A673 (cell line): Measurements from ENCODE around the gene MCM5. TPM values are rescaled to one million over a fixed set of nuclear protein-coding genes. Genes with fewer than 3 reads are reported as not detected.
A peak's percentile ranks its signal among the peaks of the same experiment; 100 is the strongest.

Experiments
- BruUV-seq: library from RNA; stranded (reverse); fragments of 400-500 nt; replicated peaks from 2 replicates; lab custom pipeline; 2021; lab: Mats Ljungman, UMichigan
- CTCF ChIA-PET: fragments of 300-600 bp; sonication (Branson Sonifier 250); formaldehyde crosslinking; loops from one replicate; lab custom pipeline; 2022; ENCODE audit warnings: antibody characterized with exemption; lab: Charles Lee
- POLR2A ChIA-PET: fragments of 300-600 bp; sonication (Branson Sonifier 250); formaldehyde crosslinking; loops from one replicate; lab custom pipeline; 2022; ENCODE audit warnings: antibody characterized with exemption; ENCODE audit not compliant: low non-redundant PET; lab: Charles Lee
- DNase-seq: peaks from one replicate; pipeline ENCODE4 v3.0.0-alpha.2; 2015; ENCODE audit warnings: low spot score
- H3K27ac ChIP-seq: fragments of 200-600 bp; sonication (generic); 2 replicates; pipeline ENCODE4 v1.5.1; 2016; ENCODE audit warnings: mixed run types, low read depth, mild to moderate bottlenecking, mixed read lengths, antibody characterized with exemption, low read length; ENCODE audit not compliant: poor library complexity, severe bottlenecking
- H3K27me3 ChIP-seq: fragments of 200-600 bp; sonication (generic); replicated peaks from 2 replicates; pipeline ENCODE4 v1.6.1; 2017; ENCODE audit warnings: mixed run types, low read depth, mild to moderate bottlenecking, mixed read lengths, antibody characterized with exemption, low read length; ENCODE audit not compliant: insufficient read depth, poor library complexity
- H3K36me3 ChIP-seq: fragments of 200-600 bp; sonication (generic); 2 replicates; pipeline ENCODE4 v1.6.1; 2016; ENCODE audit warnings: mixed run types, mild to moderate bottlenecking, mixed read lengths, antibody characterized with exemption, low read length; ENCODE audit not compliant: insufficient read depth, poor library complexity, severe bottlenecking
- H3K4me1 ChIP-seq: fragments of 200-600 bp; sonication (generic); 2 replicates; pipeline ENCODE4 v1.6.1; 2017; ENCODE audit warnings: mixed run types, mild to moderate bottlenecking, mixed read lengths, antibody characterized with exemption, low read length; ENCODE audit not compliant: insufficient read depth, poor library complexity, severe bottlenecking
- H3K4me3 ChIP-seq: fragments of 200-600 bp; sonication (generic); 2 replicates; pipeline ENCODE4 v1.5.1; 2016; ENCODE audit warnings: low read depth, mixed run types, mild to moderate bottlenecking, mixed read lengths, low read length; ENCODE audit not compliant: poor library complexity, severe bottlenecking
- H3K9me3 ChIP-seq: fragments of 200-600 bp; sonication (generic); 2 replicates; pipeline ENCODE4 v1.6.1; 2016; ENCODE audit warnings: mixed run types, low read depth, mild to moderate bottlenecking, mixed read lengths, antibody characterized with exemption, low read length; ENCODE audit not compliant: poor library complexity, severe bottlenecking
- EZH2 ChIP-seq: fragments of 200-600 bp; sonication (generic); IDR thresholded peaks from 2 replicates; pipeline ENCODE4 v1.6.1; 2017; ENCODE audit warnings: borderline replicate concordance, low read depth, mild to moderate bottlenecking, mixed read lengths, antibody characterized with exemption, low read length; ENCODE audit not compliant: poor library complexity, severe bottlenecking
- intact Hi-C: fragments of 100-400 bp; cut with micrococcal nuclease; formaldehyde crosslinking; loops from one replicate; pipeline ENCODE4 v1.10.0; 2022; ENCODE audit not compliant: unreplicated experiment
- total RNA-seq: library from RNA; stranded (reverse); gene quantifications from 2 replicates; pipeline ENCODE4 v1.2.3, GENCODE V29; 2021
- TF ChIP-seq, protein P1 (sequence below): fragments of 300-800, 200-600 bp; sonication (generic); conservative IDR thresholded peaks from 2 replicates; pipeline ENCODE4 v1.5.1; 2017; ENCODE audit warnings: low read depth, mild to moderate bottlenecking, antibody characterized with exemption, low read length, moderate library complexity, mixed read lengths

The MCM5 gene
- total RNA-seq, 1 experiment from 2014 or later: 245 TPM

- ChIA-PET POLR2A (no interaction called here), CTCF (no interaction called here)
- no peaks in the 10 kb centered on the region for H3K36me3 ChIP-seq
- no peak for DNase-seq
- no peak overlapping the region for H3K4me3 ChIP-seq
- peak overlapping the region; percentile 48 for H3K27ac ChIP-seq
- peaks cover 21% of the 10 kb centered on the region for H3K4me1 ChIP-seq
- H3K9me3 ChIP-seq: no peaks in the 10 kb centered on the region
- TF ChIP-seq, protein P1, sequence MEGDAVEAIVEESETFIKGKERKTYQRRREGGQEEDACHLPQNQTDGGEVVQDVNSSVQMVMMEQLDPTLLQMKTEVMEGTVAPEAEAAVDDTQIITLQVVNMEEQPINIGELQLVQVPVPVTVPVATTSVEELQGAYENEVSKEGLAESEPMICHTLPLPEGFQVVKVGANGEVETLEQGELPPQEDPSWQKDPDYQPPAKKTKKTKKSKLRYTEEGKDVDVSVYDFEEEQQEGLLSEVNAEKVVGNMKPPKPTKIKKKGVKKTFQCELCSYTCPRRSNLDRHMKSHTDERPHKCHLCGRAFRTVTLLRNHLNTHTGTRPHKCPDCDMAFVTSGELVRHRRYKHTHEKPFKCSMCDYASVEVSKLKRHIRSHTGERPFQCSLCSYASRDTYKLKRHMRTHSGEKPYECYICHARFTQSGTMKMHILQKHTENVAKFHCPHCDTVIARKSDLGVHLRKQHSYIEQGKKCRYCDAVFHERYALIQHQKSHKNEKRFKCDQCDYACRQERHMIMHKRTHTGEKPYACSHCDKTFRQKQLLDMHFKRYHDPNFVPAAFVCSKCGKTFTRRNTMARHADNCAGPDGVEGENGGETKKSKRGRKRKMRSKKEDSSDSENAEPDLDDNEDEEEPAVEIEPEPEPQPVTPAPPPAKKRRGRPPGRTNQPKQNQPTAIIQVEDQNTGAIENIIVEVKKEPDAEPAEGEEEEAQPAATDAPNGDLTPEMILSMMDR: no peak
- TF ChIP-seq EZH2: no peak
- intact Hi-C loops: no loop called here
- no peaks in the 10 kb centered on the region for H3K27me3 ChIP-seq
- BruUV-seq: no TSS peak
Observed at GRCh38 chr22:35377735-35378134, 22.2 kb upstream of the MCM5 start.

- no peak overlapping the region for H3K27ac ChIP-seq
- H3K27me3 ChIP-seq: no peaks in the 10 kb centered on the region
- H3K4me1 ChIP-seq: peaks cover 21% of the 10 kb centered on the region
- POLR2A ChIA-PET: no interaction called here
- BruUV-seq: no TSS peak
- DNase-seq: no peak
- no peaks in the 10 kb centered on the region for H3K36me3 ChIP-seq
- TF ChIP-seq EZH2: no peak
- TF ChIP-seq, protein P1: no peak
- H3K9me3 ChIP-seq: no peaks in the 10 kb centered on the region
- CTCF ChIA-PET: no interaction called here
- intact Hi-C loops: no loop called here
- no peak overlapping the region for H3K4me3 ChIP-seq
Observed at GRCh38 chr22:35378621-35379020, 21.3 kb upstream of the MCM5 start.

DNA sequence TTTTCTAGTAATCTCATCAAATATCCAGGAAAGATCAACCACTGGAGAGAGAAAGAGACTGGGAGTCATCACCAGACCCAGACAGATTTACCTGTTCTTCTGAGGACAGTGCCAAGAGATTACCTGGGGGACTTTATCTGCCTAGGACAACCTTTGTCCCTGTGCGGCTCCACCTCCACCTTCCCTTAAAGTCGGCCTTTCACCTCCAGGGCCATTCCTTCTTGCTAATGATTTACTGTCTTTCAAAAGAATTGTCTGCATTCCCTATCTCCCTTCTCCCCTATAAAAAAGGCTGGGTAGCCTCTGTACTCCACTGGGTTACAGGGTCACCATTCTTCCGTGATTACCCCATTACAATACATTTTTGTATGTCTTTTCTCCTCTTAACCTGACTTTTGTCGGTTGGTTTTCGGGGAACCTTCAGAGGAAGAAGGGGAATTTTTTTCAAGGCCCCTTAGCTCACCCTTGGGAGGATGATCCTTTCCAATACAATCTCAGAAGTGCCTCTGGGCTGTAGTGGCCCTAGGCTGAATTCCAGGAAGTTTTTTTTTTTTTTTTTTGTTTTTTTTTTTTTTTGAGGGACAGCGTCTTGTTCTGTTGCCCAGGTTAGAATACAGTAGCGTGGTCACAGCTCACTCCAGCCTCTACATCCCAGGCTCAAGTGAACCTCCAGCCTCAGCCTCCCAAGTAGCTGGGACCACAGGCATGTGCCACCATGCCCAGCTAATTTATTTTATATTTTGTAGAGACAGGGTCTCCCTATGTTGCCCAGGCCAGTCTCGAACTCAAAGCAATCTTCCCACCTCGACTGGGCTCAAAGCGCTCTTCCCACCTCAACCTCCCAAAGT, 20.6 kb upstream of the MCM5 start:
- Histone ChIP-seq H3K27ac (no peak overlapping the region), H3K36me3 (no peaks in the 10 kb centered on the region), H3K4me3 (no peak overlapping the region), H3K9me3 (no peaks in the 10 kb centered on the region), H3K4me1 (peaks cover 21% of the 10 kb centered on the region), H3K27me3 (no peaks in the 10 kb centered on the region)
- intact Hi-C loops: no loop called here
- TF ChIP-seq, protein P1: no peak
- no peak for TF ChIP-seq EZH2
- BruUV-seq: no TSS peak
- DNase-seq: no peak
- POLR2A ChIA-PET: no interaction called here
- CTCF ChIA-PET: no interaction called here
